ENCODE data around the gene HSBP1. TPM values are rescaled to one million over a fixed set of nuclear protein-coding genes. Genes with fewer than 3 reads are reported as not detected.

HSBP1 gene
- polyA plus RNA-seq, 10 donors = 110 to 141 (median 123) TPM

DNA sequence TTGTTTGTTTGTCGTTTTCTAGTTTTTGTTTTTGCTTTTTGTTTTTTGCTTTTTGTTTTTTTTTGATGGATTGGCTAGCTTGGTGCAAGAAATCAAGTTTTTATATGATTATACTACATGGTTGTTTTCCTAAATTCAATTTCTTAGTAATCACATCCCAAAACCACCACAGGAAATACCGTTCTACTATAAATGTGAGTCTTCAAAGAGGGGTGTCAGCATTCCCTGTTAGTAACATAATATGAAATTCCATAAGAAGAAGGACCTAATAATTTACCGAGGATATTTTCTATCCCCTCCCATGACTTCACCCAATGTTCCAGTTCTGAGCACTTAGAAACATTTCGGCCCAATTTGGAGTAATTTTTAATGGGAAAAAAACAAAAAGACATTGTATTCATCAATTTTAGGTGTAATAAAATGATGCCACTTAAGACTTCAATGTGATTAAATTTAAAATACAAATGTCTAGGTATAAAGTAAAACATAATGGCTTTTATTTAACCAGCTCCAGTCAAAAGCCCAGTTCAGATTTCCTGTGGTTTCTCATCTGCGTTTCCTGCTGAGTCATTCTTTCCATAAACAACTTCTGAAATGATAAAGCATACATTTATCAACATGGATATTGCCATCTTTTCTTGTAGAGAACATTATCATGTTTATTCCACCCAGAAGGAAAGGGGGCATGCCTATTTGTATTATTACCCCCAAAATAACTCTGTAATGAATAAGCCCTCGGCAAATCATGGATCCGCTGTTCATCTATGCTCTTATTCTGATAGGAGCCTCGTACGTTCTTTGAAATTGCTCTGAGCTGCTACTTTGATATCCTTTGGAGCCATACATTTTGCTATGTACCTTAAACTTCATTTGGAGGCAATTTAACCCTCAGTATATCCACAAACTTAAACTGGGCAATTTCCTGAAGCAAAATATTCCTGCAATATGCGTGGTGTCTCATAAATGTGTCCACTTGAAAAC lies 28.1 kb downstream of the HSBP1 start:
- peak in 1 of 3 donors; percentile 39 for DNase-seq

- DNase-seq = no peak
Measured at GRCh38 chr16:83837566-83837965, 29.8 kb downstream of the HSBP1 start.

DNA sequence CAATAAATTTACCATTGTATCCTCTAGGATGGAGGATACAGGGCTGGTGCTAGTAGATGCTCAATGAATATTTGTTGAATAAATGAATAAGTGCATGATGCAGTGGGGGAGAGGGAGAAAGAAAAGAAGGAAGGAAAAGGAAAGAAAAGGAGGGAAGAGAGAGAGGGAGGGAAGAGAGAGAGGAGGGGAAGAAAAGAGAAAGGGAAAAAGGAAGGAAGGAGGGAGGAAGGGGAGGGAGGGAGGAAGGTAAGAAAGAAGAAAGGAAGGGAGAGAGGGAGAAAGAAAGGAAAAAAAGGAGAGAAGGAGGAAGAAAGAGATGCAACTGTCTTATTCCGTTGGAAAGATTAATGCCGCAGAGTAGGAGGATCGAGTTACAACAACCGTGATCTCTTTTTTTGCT lies 30.4 kb downstream of the HSBP1 start:
- DNase-seq = no peak

- DNase-seq = no peak
Measured at GRCh38 chr16:83839561-83839960, 31.8 kb downstream of the HSBP1 start.

DNA sequence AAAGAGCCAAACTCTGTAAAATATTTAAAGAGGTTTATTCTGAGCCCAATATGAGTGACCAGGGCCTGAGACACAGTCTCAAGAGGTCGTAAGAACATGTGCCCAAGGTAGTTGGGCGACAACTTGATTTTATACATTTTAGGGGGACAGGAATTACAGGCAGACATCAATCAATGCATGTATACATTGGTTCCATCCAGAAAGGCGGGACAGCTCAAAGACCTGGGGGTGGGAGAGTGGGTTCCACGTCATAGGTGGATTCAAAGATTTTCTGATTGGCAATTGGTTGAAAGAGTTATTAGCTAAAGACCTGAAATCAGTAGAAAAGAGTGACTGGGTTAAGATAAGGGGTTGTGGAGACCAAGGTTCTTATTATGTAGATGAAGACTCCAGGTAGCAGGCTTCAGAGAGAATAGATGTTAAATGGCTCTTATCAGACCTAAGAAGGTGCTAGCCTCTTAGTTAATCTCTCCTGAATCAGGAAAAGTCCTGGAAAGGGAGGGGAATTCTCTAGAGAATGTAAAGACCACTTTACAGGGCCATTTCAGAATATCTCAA lies 32.4 kb downstream of the HSBP1 start:
- no peak for DNase-seq

GRCh38 chr16:83842291-83842690 lies 34.5 kb downstream of the HSBP1 start:
- DNase-seq = no peak

DNA sequence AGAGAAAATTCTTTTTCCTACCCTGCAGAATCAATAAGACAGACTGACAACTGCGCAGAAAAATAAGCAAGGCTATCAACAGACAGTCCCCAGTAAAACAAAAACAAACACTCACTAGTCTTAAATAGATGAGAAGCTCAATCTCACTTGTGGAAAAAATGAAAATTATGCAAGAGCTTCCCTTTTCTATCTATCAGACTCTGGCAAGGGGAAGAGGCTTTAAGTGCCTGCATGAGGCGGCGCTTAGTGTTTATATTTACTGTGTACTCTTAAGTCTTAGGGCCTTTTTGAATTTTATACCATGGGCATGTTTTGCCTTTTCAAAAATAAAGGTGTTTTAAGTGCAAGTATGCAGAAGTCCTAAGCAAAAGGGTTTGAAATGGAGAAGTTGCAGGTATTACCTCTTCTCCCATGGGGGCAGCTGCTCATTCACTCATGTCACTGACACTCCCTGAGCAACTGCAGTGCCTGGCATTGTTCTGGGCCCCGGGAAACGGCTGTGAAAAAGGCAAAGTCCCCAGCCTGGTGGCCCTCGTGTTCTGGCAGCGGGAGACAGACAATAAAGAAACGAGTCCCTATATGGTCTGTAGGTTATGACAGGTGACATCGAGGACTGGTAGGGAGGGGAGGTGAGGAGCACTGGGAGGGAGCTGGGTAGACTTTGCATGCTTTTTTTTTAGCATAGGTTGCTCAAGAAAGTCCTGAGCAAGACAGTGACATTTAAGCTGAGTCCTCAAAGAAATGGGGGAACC lies 35.2 kb downstream of the HSBP1 start:
- no peak for DNase-seq

DNA sequence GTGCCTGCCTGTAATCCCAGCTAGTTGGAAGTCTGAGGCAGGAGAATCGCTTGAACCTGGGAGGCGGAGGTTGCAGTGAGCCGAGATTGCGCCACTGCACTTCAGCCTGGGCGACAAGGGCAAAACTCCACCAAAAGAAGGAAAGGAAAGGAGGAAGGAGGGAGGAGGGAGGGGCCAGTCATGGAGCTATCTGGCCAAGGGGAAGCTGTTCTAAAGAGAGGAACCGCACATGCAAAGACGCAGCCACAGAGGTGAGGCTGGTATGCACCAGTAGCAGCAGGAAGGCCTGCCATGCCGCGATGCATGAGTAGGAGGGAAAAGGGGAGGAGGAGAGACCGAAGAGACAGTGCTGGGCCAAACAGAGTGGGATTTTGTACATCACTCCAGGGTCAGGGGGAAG lies 35.9 kb downstream of the HSBP1 start:
- DNase-seq = no peak

DNA sequence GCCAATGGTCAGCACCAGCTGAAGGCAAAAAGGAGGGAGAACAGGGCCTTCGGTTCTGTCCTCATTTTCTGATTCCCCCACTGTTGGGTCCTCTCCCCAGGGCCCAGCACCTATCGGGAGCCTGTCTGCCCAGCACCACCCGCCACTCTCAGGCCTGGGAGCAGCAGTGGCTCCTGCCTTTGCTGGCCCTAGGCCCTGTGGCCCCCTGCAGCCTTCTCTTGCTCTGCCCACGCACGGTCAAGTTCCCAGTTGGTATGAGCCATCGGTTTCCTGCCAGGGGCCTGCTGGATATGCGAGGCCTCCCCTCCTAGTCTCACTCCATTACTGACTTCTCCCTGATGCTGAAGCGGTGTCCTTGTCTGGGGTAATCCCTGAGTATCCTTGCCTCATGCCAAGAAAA lies 37.5 kb downstream of the HSBP1 start:
- DNase-seq = no peak

GRCh38 chr16:83847371-83848225 lies 39.8 kb downstream of the HSBP1 start:
- no peak for DNase-seq

DNA sequence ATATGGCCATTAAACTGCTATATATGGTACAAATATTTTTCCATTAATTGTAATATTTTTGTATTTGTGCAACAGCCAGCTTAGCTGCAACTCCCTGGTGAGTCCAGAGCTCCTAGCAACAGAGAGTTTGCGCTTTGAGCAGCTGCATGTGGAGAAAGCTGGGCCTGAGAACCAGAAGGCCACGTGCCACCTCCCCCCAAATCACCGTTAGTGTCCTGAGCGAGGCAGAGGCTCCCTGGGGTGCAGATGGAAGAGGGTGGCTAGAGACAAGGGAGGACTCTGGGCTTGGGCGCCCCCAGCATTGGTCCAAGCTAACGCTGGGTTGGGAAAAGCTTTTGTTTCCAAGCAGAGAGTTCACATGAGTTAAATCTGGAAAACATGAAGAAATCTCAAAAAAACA lies 41.6 kb downstream of the HSBP1 start:
- DNase-seq = peak; percentile 45 to 92 (median 62)

GRCh38 chr16:83850947-83851346 lies 43.2 kb downstream of the HSBP1 start:
- peak in 1 of 3 donors; percentile 64 for DNase-seq

DNA sequence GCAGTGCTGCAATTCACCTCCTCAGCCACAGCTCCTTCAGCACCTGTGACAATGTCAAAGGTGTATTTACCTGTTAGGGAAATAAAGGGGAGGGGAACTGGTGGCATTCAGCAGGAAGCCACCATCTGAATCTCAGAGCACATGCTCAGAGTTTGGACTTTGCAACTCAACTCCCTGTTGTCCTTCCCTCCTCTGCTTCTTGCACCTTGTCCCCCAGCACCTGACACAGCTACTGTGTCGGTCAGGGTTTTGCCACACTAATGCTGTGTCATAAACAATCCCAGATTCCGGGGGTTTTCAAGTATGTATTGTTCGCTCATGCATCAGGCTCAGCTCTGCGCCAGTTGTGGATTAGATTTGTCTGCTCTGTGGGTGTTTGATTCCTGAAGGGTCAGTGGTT lies 43.7 kb downstream of the HSBP1 start:
- no peak for DNase-seq

DNA sequence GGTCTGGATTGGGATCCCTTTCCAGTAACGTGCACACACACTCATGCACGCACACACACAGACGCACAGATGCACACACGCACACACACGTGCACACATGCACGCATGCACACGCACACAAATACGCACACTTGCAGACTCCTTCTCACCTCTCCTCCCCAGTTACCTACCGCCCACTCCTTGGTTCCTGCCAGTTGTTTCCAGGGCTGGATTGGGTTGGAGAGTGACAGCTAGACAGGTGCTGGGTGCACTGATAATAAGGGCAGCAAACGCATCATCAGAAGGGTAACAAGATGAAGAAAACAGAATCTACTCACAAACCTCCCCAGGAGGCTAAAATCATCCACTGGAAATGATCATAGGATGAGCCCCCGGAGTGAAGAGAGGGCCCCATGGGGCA lies 45.0 kb downstream of the HSBP1 start:
- no peak for DNase-seq

DNA sequence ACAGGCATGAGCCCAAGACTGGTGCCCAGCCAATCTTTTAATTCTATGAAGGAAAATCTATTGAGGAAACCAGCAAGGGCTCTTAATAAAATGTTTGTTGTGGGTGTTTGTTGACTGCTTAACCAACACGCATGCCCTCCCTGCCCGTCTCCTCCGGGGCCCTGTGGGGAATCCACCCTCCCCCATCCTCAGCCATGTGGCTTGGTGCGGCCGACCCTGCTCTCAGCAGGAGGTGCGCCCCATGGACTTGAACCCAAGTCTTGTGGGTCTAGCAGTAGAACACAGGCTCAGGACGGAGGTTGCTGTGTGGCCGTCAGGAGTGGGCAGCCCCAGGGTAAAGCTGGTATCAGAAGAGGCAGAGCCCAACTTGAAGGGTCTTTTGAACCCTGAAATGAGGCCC lies 46.1 kb downstream of the HSBP1 start:
- DNase-seq = no peak

- DNase-seq = no peak
Measured at GRCh38 chr16:83854420-83854819, 46.6 kb downstream of the HSBP1 start.

- DNase-seq = no peak
Measured at GRCh38 chr16:83856792-83857191, 49.0 kb downstream of the HSBP1 start.

DNA sequence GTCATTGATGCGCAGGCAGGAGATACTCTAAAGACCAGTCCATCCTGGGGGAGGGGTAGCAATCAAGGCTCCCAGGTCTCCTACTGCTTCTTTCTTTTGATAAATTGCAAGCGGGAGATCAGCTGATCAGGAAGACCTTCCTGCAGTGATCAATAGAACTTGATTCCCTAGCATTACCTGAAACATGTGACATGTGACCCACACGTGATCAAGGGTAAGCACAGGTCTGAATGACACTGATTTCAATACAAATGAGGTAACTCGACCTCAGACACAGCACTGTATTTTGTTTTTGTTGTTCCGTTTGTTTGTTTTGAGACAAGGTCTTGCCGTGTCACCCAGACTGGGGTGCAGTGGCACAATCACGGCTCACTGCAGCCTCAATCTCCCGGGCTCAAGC lies 51.5 kb downstream of the HSBP1 start:
- DNase-seq = no peak

GRCh38 chr16:83862661-83863060 lies 54.9 kb downstream of the HSBP1 start:
- DNase-seq = no peak

- DNase-seq = no peak
Measured at GRCh38 chr16:83863682-83864081, 55.9 kb downstream of the HSBP1 start.
